ENCODE results near the gene TEKTIP1. TPM values are rescaled to one million over a fixed set of nuclear protein-coding genes. Genes with fewer than 3 reads are reported as not detected.

The TEKTIP1 gene
- total and polyA plus RNA-seq, 9 of the 15 experiments (the other 6 are each of a cell fraction or from before 2014, with no cell fraction given) = 0.66 TPM; not detected in 8

GRCh38 chr19:3556978-3557460, 18.0 kb downstream of the TEKTIP1 start (continued):
- TF ChIP-seq RB1 (IDR thresholded peaks at IDR 0.05; ENCODE audit: low read depth) (peak; percentile 29; the same call in 1 of the 2 replicates), CREB1 (IDR thresholded peaks at IDR 0.05) (no peak), CREB1 (CRISPR knock-in tag; IDR thresholded peaks at IDR 0.05) (no peak), CC2D1A (IDR thresholded peaks at IDR 0.05) (no peak), KLF6 (CRISPR knock-in tag; IDR thresholded peaks at IDR 0.05; ENCODE audit: borderline replicate concordance) (no peak), ZC3H4 (CRISPR knock-in tag; IDR thresholded peaks at IDR 0.05; ENCODE audit: borderline replicate concordance) (no peak), MEF2A (IDR thresholded peaks at IDR 0.05; ENCODE audit: control insufficient read depth, low read depth, low read length) (no peak), KLF16 (IDR thresholded peaks at IDR 0.05) (no peak), ZNF583 (CRISPR knock-in tag; IDR thresholded peaks at IDR 0.05) (0 out of 2 replicates have a peak, but pooled peaks have one; percentile 14), ZSCAN32 (CRISPR knock-in tag; IDR thresholded peaks at IDR 0.05) (no peak), ZNF134 (CRISPR knock-in tag; conservative IDR thresholded peaks at IDR 0.05) (no peak), DACH1 (IDR thresholded peaks at IDR 0.05; ENCODE audit: partially characterized antibody) (no peak), NUFIP1 (IDR thresholded peaks at IDR 0.05; ENCODE audit: partially characterized antibody) (no peak), RNF2 (IDR thresholded peaks at IDR 0.05) (no peak), EHMT2 (IDR thresholded peaks at IDR 0.05) (no peak), FOXA1 (IDR thresholded peaks at IDR 0.05; ENCODE audit: borderline replicate concordance) (no peak), BRCA1 (IDR thresholded peaks at IDR 0.05) (no peak), BRCA1 (CRISPR knock-in tag; IDR thresholded peaks at IDR 0.05) (no peak), MAFK (IDR thresholded peaks at IDR 0.05; ENCODE audit: low read length) (no peak), STAG1 (CRISPR knock-in tag; IDR thresholded peaks at IDR 0.05; ENCODE audit: borderline replicate concordance) (no peak), BRD9 (IDR thresholded peaks at IDR 0.05; ENCODE audit: low read depth, partially characterized antibody) (no peak), ELF4 (CRISPR knock-in tag; IDR thresholded peaks at IDR 0.05) (no peak), RBBP5 (IDR thresholded peaks at IDR 0.05; ENCODE audit: borderline replicate concordance, insufficient read depth, low read length, poor library complexity, severe bottlenecking) (peak; percentile 80), GABPB1 (CRISPR knock-in tag; IDR thresholded peaks at IDR 0.05) (no peak), ZBTB1 (CRISPR knock-in tag; IDR thresholded peaks at IDR 0.05; ENCODE audit: borderline replicate concordance, low read depth) (peak; percentile 70; the same call in 1 of the 2 replicates)
- TF ChIP-seq, protein P1, sequence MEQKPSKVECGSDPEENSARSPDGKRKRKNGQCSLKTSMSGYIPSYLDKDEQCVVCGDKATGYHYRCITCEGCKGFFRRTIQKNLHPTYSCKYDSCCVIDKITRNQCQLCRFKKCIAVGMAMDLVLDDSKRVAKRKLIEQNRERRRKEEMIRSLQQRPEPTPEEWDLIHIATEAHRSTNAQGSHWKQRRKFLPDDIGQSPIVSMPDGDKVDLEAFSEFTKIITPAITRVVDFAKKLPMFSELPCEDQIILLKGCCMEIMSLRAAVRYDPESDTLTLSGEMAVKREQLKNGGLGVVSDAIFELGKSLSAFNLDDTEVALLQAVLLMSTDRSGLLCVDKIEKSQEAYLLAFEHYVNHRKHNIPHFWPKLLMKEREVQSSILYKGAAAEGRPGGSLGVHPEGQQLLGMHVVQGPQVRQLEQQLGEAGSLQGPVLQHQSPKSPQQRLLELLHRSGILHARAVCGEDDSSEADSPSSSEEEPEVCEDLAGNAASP (IDR thresholded peaks at IDR 0.05) = no peak
- TF ChIP-seq, protein P2, sequence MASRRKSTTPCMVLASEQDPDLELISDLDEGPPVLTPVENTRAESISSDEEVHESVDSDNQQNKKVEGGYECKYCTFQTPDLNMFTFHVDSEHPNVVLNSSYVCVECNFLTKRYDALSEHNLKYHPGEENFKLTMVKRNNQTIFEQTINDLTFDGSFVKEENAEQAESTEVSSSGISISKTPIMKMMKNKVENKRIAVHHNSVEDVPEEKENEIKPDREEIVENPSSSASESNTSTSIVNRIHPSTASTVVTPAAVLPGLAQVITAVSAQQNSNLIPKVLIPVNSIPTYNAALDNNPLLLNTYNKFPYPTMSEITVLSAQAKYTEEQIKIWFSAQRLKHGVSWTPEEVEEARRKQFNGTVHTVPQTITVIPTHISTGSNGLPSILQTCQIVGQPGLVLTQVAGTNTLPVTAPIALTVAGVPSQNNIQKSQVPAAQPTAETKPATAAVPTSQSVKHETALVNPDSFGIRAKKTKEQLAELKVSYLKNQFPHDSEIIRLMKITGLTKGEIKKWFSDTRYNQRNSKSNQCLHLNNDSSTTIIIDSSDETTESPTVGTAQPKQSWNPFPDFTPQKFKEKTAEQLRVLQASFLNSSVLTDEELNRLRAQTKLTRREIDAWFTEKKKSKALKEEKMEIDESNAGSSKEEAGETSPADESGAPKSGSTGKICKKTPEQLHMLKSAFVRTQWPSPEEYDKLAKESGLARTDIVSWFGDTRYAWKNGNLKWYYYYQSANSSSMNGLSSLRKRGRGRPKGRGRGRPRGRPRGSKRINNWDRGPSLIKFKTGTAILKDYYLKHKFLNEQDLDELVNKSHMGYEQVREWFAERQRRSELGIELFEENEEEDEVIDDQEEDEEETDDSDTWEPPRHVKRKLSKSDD (conservative IDR thresholded peaks at IDR 0.05; ENCODE audit: low read length) = no peak
- TF ChIP-seq, protein P3, sequence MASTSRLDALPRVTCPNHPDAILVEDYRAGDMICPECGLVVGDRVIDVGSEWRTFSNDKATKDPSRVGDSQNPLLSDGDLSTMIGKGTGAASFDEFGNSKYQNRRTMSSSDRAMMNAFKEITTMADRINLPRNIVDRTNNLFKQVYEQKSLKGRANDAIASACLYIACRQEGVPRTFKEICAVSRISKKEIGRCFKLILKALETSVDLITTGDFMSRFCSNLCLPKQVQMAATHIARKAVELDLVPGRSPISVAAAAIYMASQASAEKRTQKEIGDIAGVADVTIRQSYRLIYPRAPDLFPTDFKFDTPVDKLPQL (IDR thresholded peaks at IDR 0.05; ENCODE audit: extremely low read depth, insufficient read length) = no peak

Data from K562 (cell line).